GM21825 (cell line): ENCODE data around the gene ZDHHC11B.
"Not testable (repeated sequence)": the region's sequence is repeated elsewhere in the genome, so short reads cannot be mapped to it uniquely, and the experiment has no call there.

ENCODE experiments used
- ATAC-seq: cut with Tn5 transposase; IDR thresholded peaks from one replicate; pipeline ENCODE4 v1.9.1; 2021; ENCODE audit warnings: mild to moderate bottlenecking, moderate library complexity; ENCODE audit not compliant: unreplicated experiment

Gene ZDHHC11B

DNA sequence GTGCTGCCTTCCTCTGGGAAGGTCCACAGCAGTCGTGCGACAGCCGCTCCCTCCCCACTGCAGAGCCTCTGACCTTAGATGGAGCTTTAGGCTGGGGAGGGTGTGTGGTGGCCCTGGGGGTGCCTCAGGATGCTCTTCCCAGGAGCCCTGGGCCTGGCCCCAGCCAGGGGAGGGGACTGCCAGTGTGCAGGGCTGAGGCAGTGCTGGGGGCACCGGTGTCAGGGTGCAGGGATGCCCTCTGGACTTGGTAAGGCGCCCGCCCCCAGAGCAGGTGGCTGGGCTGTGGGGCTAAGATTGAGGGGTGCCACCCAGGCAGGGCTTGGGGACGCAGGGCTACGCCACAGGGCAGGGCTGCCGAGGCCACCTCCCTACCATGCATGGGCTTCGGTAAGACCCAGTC, 13.9 kb downstream of the ZDHHC11B start:
- not testable (repeated sequence) for ATAC-seq

DNA sequence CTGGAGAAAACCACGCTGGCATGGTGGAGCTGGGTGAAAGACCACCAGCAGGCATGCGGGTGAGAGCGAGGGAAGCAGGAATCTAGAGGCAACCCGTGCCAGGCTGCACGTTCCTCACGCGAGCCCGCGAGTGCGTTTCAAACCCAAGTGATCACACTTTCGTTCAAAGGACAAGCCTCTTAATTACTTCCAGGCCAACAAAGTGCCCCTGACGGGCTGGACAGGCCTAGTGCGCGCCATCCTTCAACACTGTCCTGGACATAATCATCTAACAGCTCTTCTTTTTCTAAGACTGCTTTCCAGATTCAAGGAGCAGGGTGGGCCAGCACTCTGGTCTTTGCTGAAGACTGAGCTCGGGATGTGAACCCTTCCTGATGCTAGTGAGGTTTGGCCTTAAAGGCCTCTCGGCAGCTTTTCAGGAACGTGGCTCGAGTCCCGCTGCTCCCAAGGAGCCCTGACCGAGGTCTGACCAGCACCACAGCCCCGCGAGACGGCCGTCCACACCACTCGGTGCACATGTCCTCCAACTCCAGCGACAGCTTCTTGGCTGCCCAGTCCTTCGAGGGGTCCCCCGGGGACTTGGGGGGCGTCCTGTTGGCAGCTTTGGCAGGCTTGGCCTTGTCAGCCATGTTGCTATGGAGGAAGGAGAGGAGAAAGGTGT, 14.9 kb downstream of the ZDHHC11B start:
- ATAC-seq, result not testable (repeated sequence)

DNA sequence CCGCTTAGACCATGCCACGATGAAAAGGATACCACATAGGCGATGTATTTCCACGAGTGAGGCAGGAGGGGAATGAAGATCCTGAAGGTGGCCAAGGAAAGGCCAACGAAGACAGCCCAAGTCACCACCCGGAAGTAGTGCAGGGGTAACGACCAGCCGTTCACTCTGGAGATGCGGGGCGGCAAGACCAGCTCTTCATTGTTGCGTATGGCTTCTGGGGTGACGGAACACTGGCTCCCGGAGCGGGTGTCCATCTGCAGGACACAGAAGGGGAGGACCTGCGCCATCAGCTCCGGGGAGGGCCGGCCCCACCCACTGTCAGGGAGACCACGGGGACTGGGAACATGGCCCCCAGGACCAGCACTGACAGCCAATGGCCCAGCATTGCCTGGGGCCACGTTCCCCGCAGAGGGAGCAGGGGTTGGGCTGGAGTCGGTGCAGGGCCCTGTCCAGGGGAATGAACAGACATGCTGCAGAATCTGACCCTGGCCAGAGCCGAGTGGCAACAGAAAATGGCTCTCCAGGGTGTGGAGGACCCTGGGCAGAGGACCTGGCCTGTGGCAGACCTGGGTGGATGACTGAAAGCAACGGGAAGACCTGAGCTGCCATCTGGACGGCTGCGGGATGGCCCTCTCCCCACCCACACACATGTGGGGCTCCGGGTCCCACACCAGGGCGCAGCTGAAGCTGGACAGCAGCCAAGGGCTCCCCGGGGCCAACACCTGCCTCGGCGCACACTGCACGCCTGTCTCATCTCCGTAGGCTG, 17.7 kb downstream of the ZDHHC11B start:
- ATAC-seq, result no peak

DNA sequence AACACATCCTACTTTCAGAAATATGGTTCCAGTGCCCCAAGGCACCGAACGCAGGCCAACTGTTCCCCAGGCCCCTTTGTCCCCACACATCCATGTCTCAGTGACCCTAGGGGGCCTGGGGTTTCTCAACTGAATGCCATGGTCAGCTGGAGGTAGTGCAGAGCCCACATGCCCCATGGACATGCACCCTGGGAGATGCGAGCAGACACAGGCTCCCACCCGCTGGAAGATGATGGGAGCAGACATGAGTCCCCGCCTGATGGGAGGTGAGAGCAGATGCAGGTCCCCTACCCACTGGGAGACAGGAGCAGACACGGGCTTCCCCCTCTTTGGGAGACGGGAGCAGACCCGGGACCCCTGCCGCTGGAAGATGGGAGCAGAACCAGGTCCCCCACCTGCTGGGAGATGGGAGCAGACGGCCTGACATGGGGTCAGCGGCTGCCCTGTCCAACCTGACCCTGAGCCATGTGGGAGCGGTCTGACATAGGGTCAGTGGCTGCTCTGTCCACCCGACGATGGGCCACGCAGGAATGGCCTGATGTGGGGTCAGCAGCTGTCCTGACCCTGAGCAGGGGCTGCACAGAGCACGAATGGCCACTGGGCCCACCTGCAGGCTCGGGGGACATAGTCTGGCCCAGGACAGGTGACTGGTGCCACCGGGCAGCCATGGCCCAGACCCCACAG, 18.4 kb downstream of the ZDHHC11B start:
- no peak for ATAC-seq

DNA sequence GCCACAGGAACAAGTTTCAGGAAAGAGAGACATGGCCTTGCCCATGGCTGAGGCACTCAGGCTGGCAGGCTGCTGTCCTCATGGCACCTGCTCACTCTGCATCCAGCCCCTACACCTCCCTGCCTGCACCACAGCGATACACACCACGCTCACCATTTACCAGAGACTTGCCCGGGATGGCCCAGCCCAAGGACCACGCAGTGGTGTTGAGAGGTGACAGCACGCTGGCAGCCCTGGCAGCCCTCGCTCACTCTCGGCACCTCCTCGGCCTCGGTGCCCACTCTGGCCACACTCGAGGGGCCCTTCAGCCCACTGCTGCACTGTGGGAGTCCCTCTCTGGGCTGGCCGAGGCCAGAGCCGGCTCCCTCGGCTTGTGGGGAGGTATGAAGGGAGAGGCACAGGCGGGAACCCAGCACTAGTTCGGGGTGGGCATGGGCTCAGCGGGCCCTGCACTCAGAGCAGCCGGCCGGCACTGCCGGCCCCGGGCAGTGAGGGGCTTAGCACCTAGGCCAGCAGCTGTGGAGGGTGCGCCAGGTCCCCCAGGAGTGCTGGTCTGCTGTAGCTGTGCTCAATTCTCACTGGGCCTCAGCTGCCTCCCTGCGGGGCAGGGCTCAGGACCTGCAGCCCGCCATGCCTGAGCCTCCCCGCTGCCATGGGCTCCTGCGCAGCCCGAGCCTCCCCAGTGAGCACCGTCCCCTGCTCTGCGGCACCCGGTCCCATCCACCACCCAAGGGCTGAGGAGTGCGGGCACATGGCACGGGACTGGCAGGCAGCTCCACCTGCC, 20.3 kb downstream of the ZDHHC11B start:
- ATAC-seq, result no peak

DNA sequence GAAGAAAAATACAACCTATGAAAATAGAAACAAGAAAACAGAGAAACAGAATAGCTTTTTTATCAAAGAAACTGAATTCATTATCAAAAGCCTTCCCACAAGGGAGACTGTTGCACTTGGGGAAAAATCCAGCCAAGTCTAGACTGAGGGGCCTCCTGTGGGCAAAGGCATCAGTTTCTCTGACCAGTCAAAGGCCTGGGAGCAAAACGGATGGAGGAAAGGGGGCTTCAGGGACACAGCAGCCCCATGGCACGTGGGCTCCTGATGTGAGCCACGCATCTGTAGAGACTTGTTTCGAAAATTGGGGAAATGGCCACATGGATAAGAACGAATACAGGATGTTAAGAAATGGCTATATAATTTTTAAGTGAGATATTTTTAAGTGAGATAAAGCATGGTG, 21.1 kb downstream of the ZDHHC11B start:
- no peak for ATAC-seq

DNA sequence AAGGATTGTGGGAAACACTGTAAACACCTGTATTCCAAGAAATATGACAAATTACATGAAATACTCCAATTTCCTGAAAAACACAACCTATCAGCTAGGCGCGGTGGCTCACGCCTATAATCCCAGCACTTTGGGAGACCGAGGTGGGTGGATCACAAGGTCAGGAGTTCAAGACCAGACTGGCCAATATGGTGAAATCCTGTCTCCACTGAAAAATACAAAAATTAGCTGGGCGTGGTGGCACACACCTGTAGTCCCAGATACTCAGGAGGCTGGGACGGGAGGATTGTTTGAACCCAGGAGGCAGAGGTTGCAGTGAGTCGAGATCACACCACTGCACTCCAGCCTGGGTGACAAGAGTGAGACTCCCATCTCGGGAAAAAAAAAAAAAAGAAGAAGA, 21.5 kb downstream of the ZDHHC11B start:
- not testable (repeated sequence) for ATAC-seq

DNA sequence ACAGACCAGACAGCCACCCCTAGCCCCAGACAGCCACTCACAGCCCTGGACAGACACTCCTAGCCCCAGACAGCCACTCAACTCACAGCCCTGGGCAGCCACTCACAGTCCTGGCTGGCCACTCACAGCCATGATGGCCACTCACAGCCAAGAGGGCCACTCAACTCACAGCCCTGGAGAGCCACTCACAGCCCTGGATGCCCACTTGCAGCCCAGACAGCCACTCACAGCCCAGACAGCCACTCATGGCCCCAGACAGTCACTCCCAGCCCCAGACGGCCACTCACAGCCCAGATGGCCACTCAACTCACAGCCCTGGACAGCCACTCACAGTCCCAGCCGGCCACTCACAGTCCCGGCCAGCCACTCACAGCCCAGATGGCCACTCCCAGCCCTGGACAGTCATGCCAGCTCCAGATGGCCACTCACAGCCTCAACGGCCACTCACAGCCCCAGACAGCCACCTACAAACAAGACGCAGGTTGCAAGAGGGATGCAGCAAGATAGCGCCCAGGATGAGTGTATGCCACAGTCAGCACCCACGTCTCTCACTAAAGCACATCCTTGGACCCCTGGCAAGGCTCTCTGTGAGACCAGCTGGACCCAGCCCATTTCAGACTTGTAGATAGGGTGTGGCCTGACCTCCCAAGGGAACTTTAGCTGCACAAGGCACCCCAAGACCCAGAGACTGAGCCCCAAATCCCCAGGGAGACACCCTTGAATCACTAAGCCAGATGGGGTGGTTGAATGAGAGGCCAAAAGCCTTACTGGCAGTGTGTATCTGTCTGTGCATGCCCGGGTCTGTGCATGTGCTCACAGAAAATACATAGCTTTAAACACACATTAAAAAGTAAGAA, 22.4 kb downstream of the ZDHHC11B start:
- ATAC-seq, result no peak

DNA sequence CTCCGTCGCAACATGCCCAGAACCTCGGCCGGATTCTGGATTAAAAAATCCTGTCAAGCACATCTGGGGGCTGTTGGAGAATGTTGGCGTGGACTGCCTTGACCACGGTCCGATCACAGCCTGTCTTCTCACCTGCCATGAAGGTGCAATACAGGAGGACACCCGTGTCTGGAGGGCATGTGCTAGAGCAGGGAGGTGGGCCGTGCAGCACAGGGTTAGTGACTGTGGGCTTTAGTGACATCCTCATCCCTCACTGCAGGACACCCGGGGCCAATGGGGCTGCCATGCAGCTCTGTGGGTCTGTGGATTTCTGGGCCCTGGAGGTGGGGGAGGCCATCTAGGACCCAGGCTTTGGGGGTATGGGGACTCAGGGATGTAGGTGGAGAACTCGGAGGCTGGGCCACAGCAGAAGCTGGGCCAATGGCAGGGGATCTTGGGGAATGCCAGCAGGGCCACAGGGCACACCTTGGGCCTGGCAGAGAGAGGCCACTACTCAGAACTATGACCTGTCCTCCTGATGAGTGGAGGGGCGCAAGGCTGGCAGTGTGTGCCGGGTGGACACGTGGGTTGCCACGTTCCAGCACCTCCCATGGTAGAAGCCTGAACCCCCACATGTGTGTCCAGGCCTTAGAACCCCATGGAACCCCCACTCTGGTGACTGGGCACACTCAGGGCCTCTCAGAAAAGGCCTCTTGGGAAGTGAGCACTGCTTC, 23.3 kb downstream of the ZDHHC11B start:
- no peak for ATAC-seq

DNA sequence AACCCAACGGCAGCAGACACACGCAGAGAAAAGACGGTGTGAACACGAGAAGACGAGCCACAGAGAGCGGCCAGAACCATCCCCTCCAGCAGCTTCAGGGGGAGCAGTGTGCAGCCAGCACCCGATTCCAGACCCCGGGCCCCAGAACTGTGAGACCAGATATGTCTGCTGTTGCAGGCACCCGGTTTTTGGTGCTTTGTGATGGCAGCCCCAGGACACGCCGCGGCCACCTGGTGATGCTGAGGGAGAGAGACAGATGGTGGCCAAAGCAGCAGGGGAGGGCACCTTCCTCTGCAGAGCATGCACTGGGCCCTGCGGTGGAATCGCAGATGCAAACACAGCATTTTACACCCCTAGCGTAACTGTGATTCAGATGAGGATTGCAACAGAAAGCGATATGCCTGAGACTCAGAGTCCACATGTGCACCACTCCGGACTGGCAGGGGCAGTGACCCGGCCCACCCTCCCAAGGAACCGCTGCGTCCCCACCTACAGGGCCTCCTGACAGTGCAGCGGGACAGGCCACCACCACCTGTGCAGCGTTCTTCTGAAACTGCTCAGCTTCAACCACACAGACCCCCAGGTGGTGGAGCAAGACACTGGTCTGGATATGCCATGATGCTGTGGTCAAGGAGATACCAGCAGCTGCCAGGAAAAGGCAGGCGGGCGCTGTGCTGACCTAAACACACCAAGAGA, 24.0 kb downstream of the ZDHHC11B start:
- ATAC-seq, result no peak

DNA sequence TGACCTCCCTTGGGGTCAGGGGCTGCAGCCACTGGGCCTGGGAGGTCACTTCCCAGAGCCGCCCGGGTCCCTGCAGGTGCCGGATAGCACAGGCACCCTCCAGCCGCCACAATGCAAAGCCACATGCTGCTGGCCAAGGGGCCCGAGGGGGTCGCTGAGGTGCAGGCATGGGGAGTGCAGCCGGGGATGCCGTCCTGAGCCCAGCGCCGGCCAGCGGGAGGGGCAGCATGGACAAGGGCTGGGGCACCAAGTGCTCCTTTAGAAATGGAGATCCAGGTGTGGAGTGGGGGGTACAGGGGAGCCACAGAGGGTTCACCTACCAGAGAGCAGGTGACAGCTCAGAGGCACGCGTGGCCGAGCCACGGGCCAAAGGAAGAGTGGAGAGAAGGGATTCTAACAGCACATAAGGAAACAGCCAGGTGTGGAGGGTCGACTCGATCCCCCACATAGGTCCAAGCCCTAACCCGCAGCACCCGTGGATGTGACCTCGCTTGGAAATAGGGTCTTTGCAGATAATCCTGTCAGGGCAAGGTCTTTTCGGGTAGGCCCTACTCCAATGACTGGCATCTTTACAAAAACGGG, 24.7 kb downstream of the ZDHHC11B start:
- ATAC-seq, result no peak

DNA sequence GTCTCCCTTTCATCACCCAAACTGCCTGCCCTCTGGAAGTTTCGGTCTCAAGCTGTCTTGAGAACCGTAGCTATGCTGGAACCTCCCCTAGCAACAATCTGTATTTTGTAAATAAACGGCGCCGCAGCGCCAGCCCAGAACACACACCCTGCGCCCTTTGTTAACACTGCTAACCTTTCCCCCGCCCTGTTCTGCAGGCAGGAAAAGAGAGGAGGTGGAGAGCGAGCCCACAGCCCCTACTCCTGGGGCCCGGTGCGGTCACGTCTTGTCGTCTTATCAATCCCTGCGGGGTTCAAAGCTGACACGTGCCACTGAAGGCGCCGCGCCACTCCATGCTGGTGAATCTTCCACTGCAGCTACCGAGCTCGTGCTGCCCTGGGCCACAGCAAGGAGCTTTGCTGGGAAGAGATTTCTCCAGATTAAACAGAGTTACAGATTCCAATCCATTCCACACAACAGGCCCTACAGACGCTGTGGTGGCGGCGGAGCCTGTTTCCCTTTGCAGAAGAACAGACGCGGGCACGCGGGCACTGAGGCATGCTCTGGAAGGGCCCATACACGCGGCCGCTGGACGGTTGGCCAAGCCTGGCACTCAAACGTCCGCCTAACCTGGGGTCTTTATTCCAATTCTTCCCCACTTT, 25.3 kb downstream of the ZDHHC11B start:
- no peak for ATAC-seq

DNA sequence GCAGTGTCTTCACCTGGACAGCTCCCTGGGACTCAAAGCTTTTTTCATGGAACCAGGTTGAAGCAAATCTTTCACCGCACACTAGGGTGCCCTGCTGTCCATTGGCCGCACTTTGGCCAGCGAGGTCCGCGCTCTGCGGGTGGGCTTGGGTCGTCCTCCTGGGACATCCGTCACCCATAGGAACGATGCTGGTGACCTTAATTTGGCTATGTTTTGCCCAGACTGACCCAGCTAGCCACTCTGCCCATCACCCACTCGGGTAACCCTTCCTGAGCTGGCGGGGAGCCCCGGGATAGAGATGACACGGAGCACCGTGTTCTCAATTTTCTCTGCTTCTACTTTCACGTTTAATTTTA, 25.9 kb downstream of the ZDHHC11B start:
- ATAC-seq, result no peak

DNA sequence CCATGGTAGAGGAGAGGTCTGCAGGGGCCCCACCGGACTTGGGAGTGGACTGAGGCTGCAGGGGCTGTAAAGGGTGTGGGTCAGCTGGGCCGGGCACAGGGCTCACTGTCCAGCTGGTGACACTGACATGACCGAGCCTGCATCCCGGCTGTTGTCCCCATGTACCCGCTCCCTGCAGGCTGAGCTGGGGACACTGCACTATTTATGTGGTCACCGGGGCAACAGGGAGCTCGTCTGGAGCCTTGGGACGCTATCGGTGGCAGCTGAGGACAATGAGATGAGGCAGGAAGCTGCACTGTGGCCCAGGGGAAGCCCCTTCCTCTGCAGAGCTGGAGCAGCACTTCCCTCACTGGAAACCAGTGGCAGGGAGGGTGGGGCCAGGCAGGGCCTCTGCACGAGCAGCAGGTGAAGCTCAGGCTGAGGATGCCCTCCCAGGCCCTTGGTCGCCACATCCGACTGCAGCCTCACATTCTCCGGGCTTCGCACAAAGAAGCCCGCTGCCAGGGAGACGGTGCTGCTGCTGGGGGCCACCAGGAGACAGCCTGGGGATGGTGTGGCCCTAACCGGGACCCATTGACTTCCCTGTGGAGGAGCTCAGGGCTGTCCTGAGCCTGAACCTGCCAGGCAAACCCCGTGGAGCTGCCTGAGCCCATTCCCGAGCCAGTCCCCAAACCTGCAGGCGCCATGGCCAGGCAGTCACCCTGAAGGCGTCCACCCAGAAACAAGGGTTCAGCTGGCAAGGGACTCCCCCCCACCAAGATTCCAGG, 26.4 kb downstream of the ZDHHC11B start:
- ATAC-seq, result no peak

DNA sequence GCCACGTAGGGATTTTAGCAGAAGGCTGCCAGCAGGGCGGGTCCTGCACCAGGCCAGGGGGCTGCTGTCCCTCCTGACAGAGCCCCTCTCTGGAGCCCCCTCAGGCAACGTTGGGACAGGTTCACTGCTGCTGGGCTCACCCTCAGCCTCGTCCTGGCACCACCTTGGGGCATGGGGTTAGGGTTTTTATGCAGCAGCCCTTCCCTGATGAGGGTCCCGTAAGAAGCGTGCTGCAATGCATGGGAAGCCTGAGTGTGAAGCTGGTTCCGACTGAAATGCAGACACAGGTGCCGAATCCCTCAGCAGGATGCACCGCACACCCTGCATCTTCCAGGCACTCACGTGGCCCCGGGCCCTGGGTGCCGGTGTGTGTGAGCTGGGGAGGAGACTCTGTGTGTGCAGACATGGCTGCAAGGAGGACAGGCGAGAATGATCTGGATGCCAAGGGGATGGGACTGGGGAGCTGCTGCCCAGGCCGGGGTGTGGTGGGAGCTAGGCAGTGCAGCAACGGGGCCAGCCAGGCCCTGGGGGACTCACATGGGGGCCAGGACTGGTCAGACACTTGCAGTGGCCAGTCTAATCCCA, 27.1 kb downstream of the ZDHHC11B start:
- ATAC-seq, result no peak

DNA sequence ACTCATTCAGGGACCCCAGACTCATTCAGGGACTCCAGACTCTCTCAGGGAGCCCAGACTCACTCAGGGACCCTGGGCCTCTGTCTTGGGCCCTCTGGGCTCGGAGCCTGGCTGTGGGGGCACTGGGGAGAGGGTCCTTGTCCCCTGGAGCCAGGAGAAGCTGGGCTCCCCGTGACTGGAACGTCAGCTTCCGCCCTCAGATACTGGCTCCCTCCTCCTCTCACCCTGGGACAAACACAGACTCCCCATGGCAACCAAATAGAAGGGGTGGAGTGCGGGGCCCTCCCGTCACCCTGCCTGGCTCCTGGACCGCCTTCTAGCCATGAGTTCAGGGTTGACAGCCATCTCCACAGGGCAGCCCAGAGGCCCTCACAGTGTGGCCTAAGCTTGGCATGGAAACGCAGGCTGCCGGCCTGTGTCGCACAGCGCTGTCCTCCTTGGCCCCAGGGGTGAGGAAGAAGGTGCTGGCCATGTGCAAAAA, 27.6 kb downstream of the ZDHHC11B start:
- ATAC-seq, result no peak

DNA sequence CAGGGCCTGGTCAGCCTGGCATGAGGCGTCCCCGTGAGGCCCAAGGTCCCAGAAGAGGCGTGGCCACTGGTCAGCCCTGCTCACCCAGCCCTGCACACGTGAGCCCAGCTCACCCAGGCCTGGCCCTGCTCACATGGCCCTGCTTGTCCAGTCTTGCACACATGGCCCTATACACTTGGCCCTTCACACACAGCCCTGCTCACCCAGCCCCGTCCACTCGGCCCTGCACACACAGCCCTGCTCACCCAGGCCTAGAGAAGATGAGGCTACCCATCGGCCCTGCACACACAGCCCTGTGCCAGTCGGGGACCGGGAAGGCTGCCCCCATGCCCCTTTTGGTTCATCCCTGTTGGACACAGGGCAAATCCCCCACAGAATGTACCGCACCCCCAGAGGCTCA, 28.4 kb downstream of the ZDHHC11B start:
- no peak for ATAC-seq
